CD4-positive, alpha-beta T cell treated with Interleukin-2 at 100 ng/mL for 4 hours (primary cell): ENCODE results near the gene PALM3.
"Not testable (repeated sequence)": the region's sequence is repeated elsewhere in the genome, so short reads cannot be mapped to it uniquely, and the experiment has no call there.

Source experiments
- DNase-seq: peaks from one replicate; pipeline ENCODE4 v3.0.0-alpha.2; 2020; ENCODE audit warnings: low spot score

The PALM3 gene

GRCh38 chr19:14058182-14059092 is 3.4 kb downstream of the PALM3 start:
- DNase-seq: no peak

- DNase-seq: no peak
Observed at GRCh38 chr19:14056741-14057356, 5.0 kb downstream of the PALM3 start.

- no peak for DNase-seq
Observed at GRCh38 chr19:14056069-14056666, 5.7 kb downstream of the PALM3 start.

DNA sequence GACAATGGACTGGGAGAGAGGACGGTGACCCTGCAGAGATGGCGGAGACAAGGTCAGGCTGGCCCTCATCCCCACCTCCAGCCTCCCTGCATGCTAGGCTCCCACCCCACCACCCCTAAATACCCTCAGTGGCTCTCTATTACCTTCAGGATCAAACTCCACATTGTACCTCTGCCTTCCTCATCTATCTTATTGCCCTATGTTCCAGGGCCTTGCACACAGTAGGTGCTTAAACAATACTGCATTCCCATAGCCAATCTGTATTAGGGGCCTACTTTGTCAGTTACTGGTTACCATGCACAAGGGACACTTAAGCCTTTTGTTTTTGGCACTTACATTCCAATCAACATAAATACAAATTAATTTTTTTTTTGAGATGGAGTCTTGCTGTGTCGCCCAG is 6.5 kb downstream of the PALM3 start:
- DNase-seq: no peak

- DNase-seq: no peak
Observed at GRCh38 chr19:14054721-14055120, 7.2 kb downstream of the PALM3 start.

DNA sequence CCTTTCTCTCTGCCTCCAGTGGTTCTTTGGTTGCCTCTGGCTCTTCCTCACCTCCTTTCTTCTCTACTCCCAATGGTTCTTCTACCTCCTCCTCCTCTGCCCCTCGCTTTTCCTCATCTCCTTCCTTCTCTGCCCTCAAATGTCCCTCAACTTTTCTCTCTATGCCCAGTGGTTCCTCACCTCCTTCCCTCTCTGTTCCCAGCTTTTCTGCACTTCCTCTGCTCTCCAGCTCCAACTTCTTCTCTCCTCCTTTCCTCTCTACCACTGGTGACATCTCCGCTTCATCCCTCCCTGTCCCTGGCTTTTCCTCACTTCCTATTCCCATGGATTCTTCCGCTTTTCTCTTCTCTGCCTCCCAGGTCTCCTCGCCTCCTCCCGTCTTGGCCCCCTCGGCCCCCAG is 7.8 kb downstream of the PALM3 start:
- DNase-seq: no peak

GRCh38 chr19:14053500-14053899 is 8.4 kb downstream of the PALM3 start:
- no peak for DNase-seq

GRCh38 chr19:14053032-14053431 is 8.8 kb downstream of the PALM3 start:
- no peak for DNase-seq

DNA sequence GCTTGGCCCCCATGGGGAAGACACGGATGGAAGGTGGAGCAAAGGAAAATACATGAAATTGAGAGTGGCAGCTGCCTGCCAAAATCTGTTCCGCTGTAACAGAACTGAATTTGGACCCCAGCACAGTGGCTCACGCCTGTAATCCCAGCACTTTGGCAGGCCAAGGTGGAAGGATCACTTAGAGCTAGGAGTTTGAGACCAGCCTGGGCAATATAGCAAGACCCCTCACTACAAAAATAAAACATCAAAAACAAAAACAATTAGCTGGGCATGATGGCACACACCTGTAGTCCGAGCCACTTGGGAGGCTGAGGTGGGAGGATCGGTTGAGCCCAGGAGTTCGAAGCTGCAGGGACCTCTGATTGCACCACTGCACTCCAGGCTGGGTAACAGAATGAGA is 9.4 kb downstream of the PALM3 start:
- no peak for DNase-seq

DNA sequence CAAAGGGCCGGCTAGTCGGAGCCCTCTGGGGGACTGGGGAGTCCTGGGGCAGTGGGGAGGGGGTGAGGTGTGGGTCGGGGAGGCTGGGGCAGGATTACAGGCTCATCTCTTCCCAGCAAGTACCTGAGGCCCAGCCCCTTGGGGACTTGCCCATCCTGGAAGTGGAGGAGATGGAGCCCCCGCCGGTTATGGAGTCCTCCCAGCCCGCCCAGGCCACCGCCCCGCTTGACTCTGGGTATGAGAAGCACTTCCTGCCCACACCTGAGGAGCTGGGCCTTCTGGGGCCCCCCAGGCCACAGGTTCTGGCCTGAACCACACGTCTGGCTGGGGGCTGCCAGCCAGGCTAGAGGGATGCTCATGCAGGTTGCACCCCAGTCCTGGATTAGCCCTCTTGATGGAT is 9.9 kb downstream of the PALM3 start:
- DNase-seq: no peak

DNA sequence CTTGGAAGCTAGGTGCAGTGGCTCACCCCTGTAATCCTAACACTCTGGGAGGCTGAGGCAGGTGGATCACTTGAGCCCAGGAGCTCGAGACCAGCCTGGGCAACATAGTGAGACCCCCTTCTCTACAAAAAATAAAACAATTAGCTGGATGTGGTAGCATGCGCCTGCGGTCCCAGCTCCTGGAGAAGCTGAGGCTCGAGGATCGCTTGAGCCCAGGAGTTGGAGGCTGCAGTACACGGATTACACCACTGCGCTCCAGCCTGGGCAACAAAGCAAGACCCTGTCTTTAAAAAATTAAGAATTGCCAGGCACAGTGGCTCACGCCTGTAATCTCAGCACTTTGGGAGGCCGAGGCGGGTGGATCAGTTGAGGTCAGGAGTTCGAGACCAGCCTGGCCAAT is 10.9 kb downstream of the PALM3 start:
- not testable (repeated sequence) for DNase-seq

- DNase-seq: no peak
Observed at GRCh38 chr19:14050512-14050911, 11.4 kb downstream of the PALM3 start.

GRCh38 chr19:14048443-14049153 is 13.3 kb downstream of the PALM3 start:
- peak; percentile 81 for DNase-seq

GRCh38 chr19:14047866-14048265 is 14.0 kb downstream of the PALM3 start:
- not testable (repeated sequence) for DNase-seq

DNA sequence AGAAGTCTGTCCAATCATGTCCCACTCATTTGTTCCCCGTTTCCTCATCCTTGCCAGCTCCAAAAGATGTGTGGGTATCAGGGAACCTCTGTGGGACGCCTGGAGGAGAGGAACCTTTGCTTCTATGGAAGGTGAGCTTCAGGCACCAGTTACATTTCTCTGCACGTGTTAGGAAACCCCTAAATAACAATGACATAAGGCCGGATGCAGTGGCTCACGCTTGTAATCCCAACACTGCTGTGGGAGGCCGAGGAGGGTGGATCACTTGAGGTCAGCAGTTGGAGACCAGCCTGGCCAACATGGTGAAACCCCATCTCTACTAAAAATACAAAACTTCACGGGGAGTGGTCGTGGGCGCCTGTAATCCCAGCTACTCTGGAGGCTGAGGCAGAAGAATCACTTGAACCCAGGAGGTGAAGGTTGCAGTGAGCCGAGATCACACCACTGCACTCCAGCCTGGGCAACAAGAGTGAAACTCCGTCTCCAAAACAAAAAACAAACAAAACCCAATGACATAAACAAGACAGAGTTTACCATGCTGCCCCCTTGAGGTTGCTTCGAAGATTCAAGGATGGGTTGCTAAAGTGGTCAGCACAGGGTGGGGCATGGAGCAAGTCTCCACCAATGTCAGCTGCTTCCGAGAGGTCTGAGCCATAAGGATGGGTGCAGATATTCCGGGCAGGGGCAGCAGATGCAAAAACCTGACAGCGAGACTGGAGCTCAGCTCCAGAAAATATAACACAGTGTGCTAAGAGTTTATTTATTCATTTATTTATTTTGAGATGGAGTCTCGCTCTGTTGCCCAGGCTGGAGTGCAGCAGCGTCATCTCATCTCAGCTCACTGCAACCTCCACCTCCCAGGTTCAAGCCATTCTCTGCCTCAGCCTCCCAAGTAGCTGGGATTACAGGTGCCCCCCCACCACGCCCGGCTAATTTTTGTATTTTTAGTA is 18.9 kb downstream of the PALM3 start:
- peak; percentile 70 for DNase-seq

DNA sequence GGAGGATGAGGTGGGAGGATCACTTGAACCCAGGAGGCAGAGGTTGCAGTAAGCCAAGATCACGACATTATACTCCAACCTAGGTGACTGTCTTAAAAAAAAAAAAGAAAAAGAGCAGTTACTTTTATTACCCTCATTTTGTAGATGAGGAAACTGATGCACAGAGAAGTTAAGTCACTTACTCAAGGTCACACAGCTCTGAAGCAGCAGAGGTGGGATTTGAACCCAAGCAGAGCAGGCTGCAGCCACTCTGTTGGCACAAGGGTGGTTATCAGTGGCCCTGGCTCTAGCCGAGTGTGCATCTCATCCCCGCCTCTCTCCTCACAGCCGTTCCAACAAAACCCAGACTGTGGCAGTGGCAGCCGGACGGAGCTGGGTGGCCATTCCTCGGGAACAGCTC is 22.7 kb downstream of the PALM3 start:
- DNase-seq: no peak

DNA sequence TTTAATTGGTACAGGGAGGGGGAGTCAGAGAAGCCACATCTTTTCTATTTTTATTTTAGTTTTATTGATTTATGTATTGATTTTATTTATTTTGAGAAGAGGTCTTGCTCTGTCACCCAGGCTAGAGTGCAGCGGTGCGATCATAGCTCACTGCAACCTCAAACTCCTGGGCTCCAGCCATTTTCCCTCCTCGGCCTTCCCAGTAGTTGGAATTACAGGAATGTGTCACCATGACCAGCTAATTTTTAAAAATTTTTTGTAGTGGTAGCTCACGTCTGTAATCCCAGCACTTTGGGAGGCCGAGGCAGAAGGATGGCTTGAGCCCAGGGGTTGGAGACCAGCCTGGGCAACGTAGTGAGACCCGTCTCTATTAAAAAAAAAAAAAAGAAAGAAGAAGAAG is 26.2 kb downstream of the PALM3 start:
- no peak for DNase-seq

DNA sequence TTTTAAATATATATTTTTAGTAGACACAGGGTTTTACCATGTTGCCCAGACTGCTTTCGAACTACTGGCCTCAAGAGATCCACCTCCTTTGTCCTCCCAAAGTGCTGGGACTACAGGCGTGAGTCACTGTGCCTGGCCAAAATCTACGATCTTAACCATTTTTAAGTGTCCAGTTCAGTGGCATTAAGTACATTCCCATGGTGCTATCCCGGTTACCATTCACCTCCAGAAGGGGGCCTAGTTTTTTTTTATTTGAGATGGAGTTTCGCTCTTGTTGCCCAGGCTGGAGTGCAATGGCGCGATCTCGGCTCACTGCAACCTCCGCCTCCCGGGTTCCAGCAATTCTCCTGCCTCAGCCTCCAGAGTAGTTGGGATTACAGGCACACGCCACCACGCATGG is 26.7 kb downstream of the PALM3 start:
- DNase-seq: not testable (repeated sequence)

DNA sequence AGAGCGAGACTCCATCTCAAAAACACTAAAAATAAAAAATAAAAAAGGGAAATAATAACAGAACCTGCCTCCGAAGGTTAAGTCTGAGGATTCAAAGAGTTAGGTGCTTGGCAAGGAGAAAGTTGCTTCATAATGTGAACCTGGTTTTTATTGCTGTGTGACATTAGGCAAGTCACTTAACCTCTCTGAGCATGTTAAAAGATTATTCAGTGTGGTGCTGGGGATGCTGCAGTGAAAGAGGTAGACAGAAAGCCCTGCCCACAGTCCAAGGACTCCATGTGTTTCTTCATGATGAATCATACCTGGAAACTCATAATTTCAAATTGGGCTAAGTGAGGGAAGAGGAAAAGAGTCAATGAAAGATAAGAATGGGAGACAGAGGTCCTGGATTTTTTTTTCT is 27.9 kb downstream of the PALM3 start:
- DNase-seq: no peak

GRCh38 chr19:14031719-14032480 is 30.0 kb downstream of the PALM3 start, which contains the start of gene IL27RA:
IL27RA (plus strand) TSS chr19:14031762; CDS start chr19:14031873, 111 bp downstream.
- peak; percentile 85 for DNase-seq
